B cell (primary cell): Measurements from ENCODE around the gene PRR33. TPM values are rescaled to one million over a fixed set of nuclear protein-coding genes. Genes with fewer than 3 reads are reported as not detected.

Source experiments
- ATAC-seq: fragments of 200-7000 bp; cut with Tn5 transposase; one replicate; pipeline ENCODE4 v1.10.0; 2021; ENCODE audit warnings: low read depth, mild to moderate bottlenecking, moderate number of reproducible peaks, moderate library complexity
- CTCF ChIA-PET: fragments of 350-600 bp; sonication (Branson Sonifier 250); formaldehyde crosslinking; loops from one replicate; lab custom pipeline; 2021; ENCODE audit warnings: antibody characterized with exemption, inconsistent platforms; lab: Charles Lee
- POLR2A ChIA-PET: fragments of 350-600 bp; sonication (Branson Sonifier 250); formaldehyde crosslinking; loops from one replicate; lab custom pipeline; 2021; ENCODE audit warnings: antibody characterized with exemption; lab: Charles Lee
- DNase-seq: peaks from one replicate; pipeline ENCODE4 v3.0.0; 2013
- H2AFZ ChIP-seq: 2 replicates; pipeline ENCODE4 v1.6.1; 2012; ENCODE audit warnings: mild to moderate bottlenecking, low read depth, low read length; ENCODE audit not compliant: insufficient read depth, poor library complexity, severe bottlenecking
- H3K27ac ChIP-seq, 2 donors: 1 replicate in 1 of 2; 2 replicates in 1 of 2; pipeline ENCODE4 v1.5.1; 2012 to 2013; ENCODE audit warnings: low read length in 2 of 2, mild to moderate bottlenecking in 2 of 2, moderate library complexity in 1 of 2
- H3K27me3 ChIP-seq, 4 experiments: fragments of 200-600 bp in 1 of 4; sonication (generic) in 1 of 4; replicated peaks in 1 of 4; 1 replicate in 2 of 4; 2 replicates in 2 of 4; pipeline versions ENCODE4 v1.6.1 to v1.7.0; 2013 to 2016; ENCODE audit warnings: low read length in 3 of 4, mild to moderate bottlenecking in 2 of 4, mixed read lengths in 1 of 4, moderate library complexity in 1 of 4; ENCODE audit not compliant: insufficient read depth in 4 of 4, control insufficient read depth in 3 of 4; ENCODE audit errors: control extremely low read depth in 1 of 4
- H3K36me3 ChIP-seq, 2 experiments: replicated peaks in 1 of 2; 1 replicate in 1 of 2; 2 replicates in 1 of 2; pipeline versions ENCODE4 v1.6.1 to v1.7.1; 2013; ENCODE audit warnings: low read length in 1 of 2; ENCODE audit not compliant: insufficient read depth in 2 of 2, control insufficient read depth in 1 of 2; ENCODE audit errors: control extremely low read depth in 1 of 2, extremely low read depth in 1 of 2
- H3K4me1 ChIP-seq, 2 donors: fragments of 200-600 bp in 1 of 2; sonication (generic) in 1 of 2; 1 replicate in 1 of 2; 2 replicates in 1 of 2; pipeline versions ENCODE4 v1.5.1 to v1.6.1; 2013 to 2017; ENCODE audit warnings: low read length in 2 of 2; ENCODE audit not compliant: control insufficient read depth in 2 of 2, insufficient read depth in 2 of 2
- H3K4me2 ChIP-seq: replicated peaks from 2 replicates; pipeline ENCODE3; 2012; ENCODE audit warnings: mild to moderate bottlenecking, low read depth, low read length; ENCODE audit not compliant: poor library complexity, severe bottlenecking
- H3K4me3 ChIP-seq, 5 experiments: fragments of 200-600 bp in 1 of 5; sonication (generic) in 1 of 5; 1 replicate in 3 of 5; 2 replicates in 2 of 5; pipeline versions ENCODE4 v1.5.1 to v1.7.0; 2011 to 2016; ENCODE audit warnings: low read length in 4 of 5, mild to moderate bottlenecking in 4 of 5, low read depth in 2 of 5, control low read depth in 1 of 5, moderate library complexity in 1 of 5; ENCODE audit not compliant: insufficient read depth in 1 of 5; ENCODE audit errors: control extremely low read depth in 1 of 5, extremely low read depth in 1 of 5
- H3K79me2 ChIP-seq: fragments of 200-600 bp; sonication (generic); one replicate; pipeline ENCODE4 v1.6.0; 2016; ENCODE audit warnings: low read length; ENCODE audit not compliant: control insufficient read depth, insufficient read depth
- H3K9ac ChIP-seq: fragments of 200-600 bp; sonication (generic); 2 replicates; pipeline ENCODE4 v1.6.1; 2017; ENCODE audit warnings: mild to moderate bottlenecking, low read length, moderate library complexity
- H3K9me3 ChIP-seq, 3 donors: one replicate each; pipeline versions ENCODE4 v1.6.1 to v1.7.1; 2013; ENCODE audit warnings: low read length in 2 of 3; ENCODE audit not compliant: control insufficient read depth in 2 of 3, insufficient read depth in 1 of 3; ENCODE audit errors: control extremely low read depth in 1 of 3
- H4K20me1 ChIP-seq: 2 replicates; pipeline ENCODE4 v1.6.0; 2012; ENCODE audit warnings: mild to moderate bottlenecking, low read length; ENCODE audit not compliant: insufficient read depth, control insufficient read depth, poor library complexity, severe bottlenecking
- H3K27ac Mint-ChIP-seq: one replicate; pipeline ENCODE4 v1.8.0; 2021; ENCODE audit warnings: mixed read lengths
- H3K27me3 Mint-ChIP-seq: one replicate; pipeline ENCODE4 v1.8.0; 2021; ENCODE audit warnings: mixed read lengths
- H3K4me1 Mint-ChIP-seq: one replicate; pipeline ENCODE4 v1.8.0; 2021; ENCODE audit warnings: mixed read lengths
- H3K4me3 Mint-ChIP-seq: one replicate; pipeline ENCODE4 v1.8.0; 2021; ENCODE audit warnings: mixed read lengths
- H3K9me3 Mint-ChIP-seq: one replicate; pipeline ENCODE4 v1.8.0; 2022; ENCODE audit warnings: mixed read lengths; ENCODE audit not compliant: insufficient read depth
- EZH2 ChIP-seq: IDR thresholded peaks from 2 replicates; pipeline ENCODE4 v1.6.1; 2012; ENCODE audit warnings: borderline replicate concordance, low read depth, mild to moderate bottlenecking, moderate library complexity, low read length; ENCODE audit not compliant: insufficient read depth, poor library complexity, severe bottlenecking
- WGBS: methylation state at CpG from one replicate; pipeline ENCODE4 v1.1.5; 2013; ENCODE audit warnings: missing lambda C conversion rate; ENCODE audit not compliant: insufficient coverage; 5-methylcytosine and 5-hydroxymethylcytosine counted together
- intact Hi-C: fragments of 100-400 bp; cut with micrococcal nuclease; formaldehyde crosslinking; loops from one replicate; pipeline ENCODE4 v1.10.0; 2022
- polyA plus RNA-seq: library from polyadenylated mRNA; depleted of rRNA; stranded (reverse); fragments of >200 nt; gene quantifications from 2 replicates; pipeline ENCODE4 v1.2.3, GENCODE V29; 2012
- total RNA-seq, 2 donors: library from RNA; stranded (reverse); fragments of 120-200 nt in 1 of 2; gene quantifications; 1 replicate in 1 of 2; 2 replicates in 1 of 2; pipeline versions ENCODE4 v1.2.3 to v1.2.4, GENCODE V29; 2013 to 2022
- TF ChIP-seq, protein P1 (sequence below): fragments of 200-600 bp; IDR thresholded peaks from one replicate; pipeline ENCODE4 v1.8.0; 2022; ENCODE audit warnings: antibody characterized with exemption, mild to moderate bottlenecking

PRR33 gene
- total and polyA plus RNA-seq, 2 donors (not counting 1 experiment from before 2014, with no cell fraction given) = not detected

DNA sequence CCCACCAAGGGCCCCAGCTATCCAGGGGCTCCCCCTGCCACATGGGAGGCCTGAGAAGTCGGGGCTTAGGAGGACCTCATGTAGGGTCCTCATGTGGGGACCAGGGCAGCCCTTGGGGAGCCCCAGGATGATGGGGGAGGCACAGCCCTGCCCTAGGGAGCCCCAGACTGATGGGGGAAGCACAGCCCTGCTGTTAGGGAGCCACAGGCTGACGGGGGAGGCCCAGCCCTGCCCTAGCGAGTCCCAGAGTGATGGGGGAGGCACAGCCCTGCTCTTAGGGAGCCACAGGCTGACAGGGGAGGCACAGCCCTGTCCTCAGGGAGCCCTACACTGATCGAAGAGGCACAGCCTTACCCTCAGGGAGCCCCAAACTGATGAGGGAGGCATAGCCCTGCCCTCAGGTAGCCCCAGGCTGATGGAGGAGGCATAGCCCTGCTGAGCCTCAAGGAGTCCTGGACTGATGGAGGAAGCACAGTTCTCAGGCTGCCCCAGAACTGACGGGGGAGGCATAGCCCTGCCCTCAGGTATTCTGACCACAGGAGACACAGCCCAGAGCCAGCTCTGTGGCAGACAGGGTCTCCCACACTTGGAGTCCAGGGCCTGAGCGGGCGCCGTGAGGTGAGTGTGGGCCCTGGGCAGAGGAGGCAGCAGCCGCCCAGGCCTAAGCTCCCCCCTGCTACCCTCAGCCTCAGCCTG, 10.8 kb downstream of the PRR33 start:
- TF ChIP-seq EZH2 = no peak
- TF ChIP-seq, protein P1, sequence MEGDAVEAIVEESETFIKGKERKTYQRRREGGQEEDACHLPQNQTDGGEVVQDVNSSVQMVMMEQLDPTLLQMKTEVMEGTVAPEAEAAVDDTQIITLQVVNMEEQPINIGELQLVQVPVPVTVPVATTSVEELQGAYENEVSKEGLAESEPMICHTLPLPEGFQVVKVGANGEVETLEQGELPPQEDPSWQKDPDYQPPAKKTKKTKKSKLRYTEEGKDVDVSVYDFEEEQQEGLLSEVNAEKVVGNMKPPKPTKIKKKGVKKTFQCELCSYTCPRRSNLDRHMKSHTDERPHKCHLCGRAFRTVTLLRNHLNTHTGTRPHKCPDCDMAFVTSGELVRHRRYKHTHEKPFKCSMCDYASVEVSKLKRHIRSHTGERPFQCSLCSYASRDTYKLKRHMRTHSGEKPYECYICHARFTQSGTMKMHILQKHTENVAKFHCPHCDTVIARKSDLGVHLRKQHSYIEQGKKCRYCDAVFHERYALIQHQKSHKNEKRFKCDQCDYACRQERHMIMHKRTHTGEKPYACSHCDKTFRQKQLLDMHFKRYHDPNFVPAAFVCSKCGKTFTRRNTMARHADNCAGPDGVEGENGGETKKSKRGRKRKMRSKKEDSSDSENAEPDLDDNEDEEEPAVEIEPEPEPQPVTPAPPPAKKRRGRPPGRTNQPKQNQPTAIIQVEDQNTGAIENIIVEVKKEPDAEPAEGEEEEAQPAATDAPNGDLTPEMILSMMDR = no peak
- CTCF ChIA-PET = interaction anchor here (0.8 to 3.3 kb wide), 10 partner anchors 9 to 270 kb away, joined by 3 to 104 read pairs (median 7); partner anchors contain the start of genes H19, LSP1 and TNNI2
- H3K27ac Mint-ChIP-seq = peak overlapping the region; percentile 53
- 77% methylated on average over 9 of the region's 9 CpGs for WGBS
- H3K4me1 Mint-ChIP-seq = peaks cover 49% of the 10 kb centered on the region
- DNase-seq (peak; percentile 48), ATAC-seq (no peak)
- H4K20me1 ChIP-seq = peaks cover 100% of the 10 kb centered on the region
- POLR2A ChIA-PET = interaction anchor here (2.8 kb wide), 1 partner anchor 42 kb away, joined by 9 read pairs; the partner anchor contains the start of gene TNNI2
- no peaks in the 10 kb centered on the region for H3K27me3 Mint-ChIP-seq
- H3K4me1 ChIP-seq = peaks cover 36 to 59% of the 10 kb centered on the region in 2 donors
- no peak overlapping the region for H3K9ac ChIP-seq
- H3K79me2 ChIP-seq = peaks cover 44% of the 10 kb centered on the region
- no peak overlapping the region for H2AFZ ChIP-seq
- H3K9me3 ChIP-seq = no peaks in the 10 kb centered on the region
- H3K27ac ChIP-seq = peak overlapping the region; percentile 15 to 72
- no peaks in the 10 kb centered on the region for H3K27me3 ChIP-seq
- no peaks in the 10 kb centered on the region for H3K9me3 Mint-ChIP-seq
- peak overlapping the region; percentile 61 for H3K4me2 ChIP-seq
- intact Hi-C loops = loop anchor here (2.0 to 5.0 kb wide), 3 partner anchors 28 to 271 kb away; partner anchors contain the start of genes LSP1 and TNNT3
- no peak overlapping the region for H3K4me3 Mint-ChIP-seq
- peaks cover 11 to 54% of the 10 kb centered on the region in 2 experiments for H3K36me3 ChIP-seq
- H3K4me3 ChIP-seq = no peak overlapping the region
